ENCODE measurements around the gene AZIN2. TPM values are rescaled to one million over a fixed set of nuclear protein-coding genes. Genes with fewer than 3 reads are reported as not detected.
A peak's percentile ranks its signal among the peaks of the same experiment; 100 is the strongest.

Gene AZIN2
- polyA plus RNA-seq, 1 donor from 2014 or later, result 0.80 TPM

- H3K27ac Mint-ChIP-seq, result no peak overlapping the region
- H3K4me3 Mint-ChIP-seq, result no peak overlapping the region
- peaks cover 0 to 8% (median 0%) of the 10 kb centered on the region in 3 donors for H3K9me3 Mint-ChIP-seq
- H3K27me3 Mint-ChIP-seq, result peaks cover 1% of the 10 kb centered on the region
- peaks cover 1% of the 10 kb centered on the region for H3K36me3 Mint-ChIP-seq
- H3K4me1 Mint-ChIP-seq, result peaks cover 0 to 2% (median 0%) of the 10 kb centered on the region in 3 donors
Observed at GRCh38 chr1:33074193-33074945, 6.6 kb upstream of the AZIN2 start.

- Mint-ChIP-seq H3K36me3 (peaks cover 1% of the 10 kb centered on the region), H3K27ac (no peak overlapping the region), H3K4me1 (peaks cover 10 to 14% (median 10%) of the 10 kb centered on the region in 3 donors), H3K4me3 (no peak overlapping the region), H3K9me3 (no peaks in the 10 kb centered on the region), H3K27me3 (peaks cover 11% of the 10 kb centered on the region)
Observed at GRCh38 chr1:33078030-33078591, 2.8 kb upstream of the AZIN2 start.

- Mint-ChIP-seq H3K27ac (peak overlapping the region in 2 of 3 donors; percentile 61 to 91), H3K4me1 (peaks cover 10 to 14% (median 10%) of the 10 kb centered on the region in 3 donors), H3K4me3 (peak overlapping the region; percentile 82 to 93 (median 88)), H3K9me3 (no peaks in the 10 kb centered on the region), H3K27me3 (peaks cover 11% of the 10 kb centered on the region), H3K36me3 (peaks cover 1% of the 10 kb centered on the region)
Observed at GRCh38 chr1:33080373-33080772, 580 bp upstream of the AZIN2 start.

- peaks cover 11% of the 10 kb centered on the region for H3K27me3 Mint-ChIP-seq
Observed at GRCh38 chr1:33081554-33082305, 777 bp downstream of the AZIN2 start.

GRCh38 chr1:33082575-33083108 is 1.7 kb downstream of the AZIN2 start:
- Mint-ChIP-seq H3K27me3 (peaks cover 10% of the 10 kb centered on the region), H3K4me3 (peak overlapping the region; percentile 49 to 79 (median 64)), H3K4me1 (peaks cover 11 to 20% (median 15%) of the 10 kb centered on the region in 3 donors), H3K36me3 (no peaks in the 10 kb centered on the region), H3K27ac (no peak overlapping the region), H3K9me3 (no peaks in the 10 kb centered on the region)

More at GRCh38 chr1:33081554-33082305, 777 bp downstream of the AZIN2 start:
- Mint-ChIP-seq H3K36me3 (peaks cover 1% of the 10 kb centered on the region), H3K4me1 (peaks cover 10 to 16% (median 11%) of the 10 kb centered on the region in 3 donors), H3K27ac (peak overlapping the region in 1 of 3 donors; percentile 61), H3K4me3 (peak overlapping the region; percentile 82 to 93 (median 88)), H3K9me3 (no peaks in the 10 kb centered on the region)

GRCh38 chr1:33085332-33085731 is 4.4 kb downstream of the AZIN2 start:
- no peak overlapping the region for H3K27ac Mint-ChIP-seq
- H3K4me1 Mint-ChIP-seq, result peaks cover 20 to 32% (median 25%) of the 10 kb centered on the region in 3 donors
- peaks cover 10% of the 10 kb centered on the region for H3K27me3 Mint-ChIP-seq
- no peaks in the 10 kb centered on the region for H3K36me3 Mint-ChIP-seq
- no peak overlapping the region for H3K4me3 Mint-ChIP-seq
- no peaks in the 10 kb centered on the region for H3K9me3 Mint-ChIP-seq

- Mint-ChIP-seq H3K36me3 (no peaks in the 10 kb centered on the region), H3K27ac (peak overlapping the region in 1 of 3 donors; percentile 38), H3K4me1 (peaks cover 13 to 26% (median 23%) of the 10 kb centered on the region in 3 donors), H3K4me3 (peak overlapping the region in 1 of 4 donors; percentile 78), H3K9me3 (no peaks in the 10 kb centered on the region), H3K27me3 (peaks cover 7% of the 10 kb centered on the region)
Observed at GRCh38 chr1:33086384-33086850, 5.5 kb downstream of the AZIN2 start.

GRCh38 chr1:33087677-33088076 is 6.7 kb downstream of the AZIN2 start:
- H3K27ac Mint-ChIP-seq, result peak overlapping the region in 1 of 3 donors; percentile 10
- H3K4me1 Mint-ChIP-seq, result peaks cover 13 to 23% (median 18%) of the 10 kb centered on the region in 3 donors
- H3K9me3 Mint-ChIP-seq, result no peaks in the 10 kb centered on the region
- no peaks in the 10 kb centered on the region for H3K36me3 Mint-ChIP-seq
- H3K4me3 Mint-ChIP-seq, result peak overlapping the region in 2 of 4 donors; percentile 36 to 59
- H3K27me3 Mint-ChIP-seq, result no peaks in the 10 kb centered on the region

GRCh38 chr1:33088119-33088906 is 7.4 kb downstream of the AZIN2 start:
- no peaks in the 10 kb centered on the region for H3K27me3 Mint-ChIP-seq
- H3K4me1 Mint-ChIP-seq, result peaks cover 13 to 22% (median 18%) of the 10 kb centered on the region in 3 donors
- H3K4me3 Mint-ChIP-seq, result peak overlapping the region in 2 of 4 donors; percentile 55 to 59
- no peaks in the 10 kb centered on the region for H3K36me3 Mint-ChIP-seq
- no peaks in the 10 kb centered on the region for H3K9me3 Mint-ChIP-seq
- H3K27ac Mint-ChIP-seq, result peak overlapping the region in 2 of 3 donors; percentile 10 to 69

- no peaks in the 10 kb centered on the region for H3K27me3 Mint-ChIP-seq
- H3K27ac Mint-ChIP-seq, result no peak overlapping the region
- no peak overlapping the region for H3K4me3 Mint-ChIP-seq
- H3K9me3 Mint-ChIP-seq, result no peaks in the 10 kb centered on the region
- H3K4me1 Mint-ChIP-seq, result peaks cover 13 to 22% (median 18%) of the 10 kb centered on the region in 3 donors
- no peaks in the 10 kb centered on the region for H3K36me3 Mint-ChIP-seq
Observed at GRCh38 chr1:33089457-33089856, 8.5 kb downstream of the AZIN2 start.

GRCh38 chr1:33092438-33092837 is 11.5 kb downstream of the AZIN2 start:
- H3K4me3 Mint-ChIP-seq, result no peak overlapping the region
- no peaks in the 10 kb centered on the region for H3K9me3 Mint-ChIP-seq
- no peaks in the 10 kb centered on the region for H3K36me3 Mint-ChIP-seq
- no peak overlapping the region for H3K27ac Mint-ChIP-seq
- no peaks in the 10 kb centered on the region for H3K27me3 Mint-ChIP-seq
- peaks cover 13 to 20% (median 15%) of the 10 kb centered on the region in 3 donors for H3K4me1 Mint-ChIP-seq

GRCh38 chr1:33093004-33093403 is 12.1 kb downstream of the AZIN2 start:
- Mint-ChIP-seq H3K4me1 (peaks cover 8 to 14% (median 9%) of the 10 kb centered on the region in 3 donors), H3K4me3 (no peak overlapping the region), H3K36me3 (no peaks in the 10 kb centered on the region), H3K27ac (no peak overlapping the region), H3K9me3 (no peaks in the 10 kb centered on the region), H3K27me3 (no peaks in the 10 kb centered on the region)

- peak overlapping the region in 1 of 3 donors; percentile 46 for H3K27ac Mint-ChIP-seq
- H3K4me3 Mint-ChIP-seq, result no peak overlapping the region
- no peaks in the 10 kb centered on the region for H3K36me3 Mint-ChIP-seq
- no peaks in the 10 kb centered on the region for H3K9me3 Mint-ChIP-seq
- H3K27me3 Mint-ChIP-seq, result no peaks in the 10 kb centered on the region
- H3K4me1 Mint-ChIP-seq, result peaks cover 0 to 6% (median 2%) of the 10 kb centered on the region in 3 donors
Observed at GRCh38 chr1:33094486-33094885, 13.5 kb downstream of the AZIN2 start.

Measured in IgD-negative memory B cell (primary cell).